ENCODE data around the gene FAM163A.

The FAM163A gene

DNA sequence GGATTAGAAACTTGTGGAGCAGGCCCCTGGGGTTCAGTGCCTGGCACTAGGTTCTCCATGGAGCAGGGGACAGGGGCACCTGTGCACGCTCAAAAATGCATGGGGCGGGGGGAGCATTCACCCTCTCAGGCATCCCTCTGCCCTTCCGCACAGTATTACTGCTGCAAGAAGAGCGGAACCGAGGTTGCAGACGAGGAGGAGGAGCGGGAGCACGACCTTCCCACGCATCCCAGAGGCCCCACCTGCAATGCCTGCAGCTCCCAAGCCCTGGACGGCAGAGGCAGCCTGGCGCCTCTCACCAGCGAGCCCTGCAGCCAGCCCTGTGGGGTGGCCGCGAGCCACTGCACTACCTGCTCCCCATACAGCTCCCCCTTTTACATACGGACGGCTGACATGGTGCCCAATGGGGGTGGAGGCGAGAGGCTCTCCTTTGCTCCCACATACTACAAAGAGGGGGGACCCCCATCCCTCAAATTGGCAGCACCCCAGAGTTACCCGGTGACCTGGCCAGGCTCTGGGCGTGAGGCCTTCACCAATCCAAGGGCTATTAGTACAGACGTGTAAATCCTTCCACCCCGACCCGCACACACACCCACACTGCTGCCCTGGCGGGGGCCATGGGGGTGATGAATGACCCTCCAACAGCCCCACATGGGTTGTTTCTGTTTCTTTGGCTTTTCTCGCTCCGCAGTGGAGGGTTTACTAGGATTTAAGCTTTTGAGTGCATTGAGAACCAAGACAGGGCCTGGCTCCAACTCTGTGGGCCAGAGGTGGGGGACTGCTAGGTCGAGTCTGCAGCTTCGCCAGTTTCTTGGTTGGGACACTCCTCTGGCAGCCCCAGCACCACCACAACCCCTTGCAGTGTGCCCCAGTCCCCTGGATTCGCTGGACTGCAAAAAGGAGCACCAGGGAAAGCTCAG is 70.8 kb downstream of the FAM163A start:
- no peak overlapping the region for H3K9ac ChIP-seq (ENCODE audit: low read length)
- peak overlapping the region; percentile 56 for H3K4me3 ChIP-seq (ENCODE audit: low read length)
- no peaks in the 10 kb centered on the region for H3K4me1 ChIP-seq (ENCODE audit: control insufficient read depth, insufficient read depth, low read length)
- H3K36me3 ChIP-seq (ENCODE audit: control insufficient read depth, insufficient read depth, low read length) = no peaks in the 10 kb centered on the region
- H3K27ac ChIP-seq (ENCODE audit: low read depth, low read length) = no peak overlapping the region
- H3K27me3 ChIP-seq (ENCODE audit: control insufficient read depth, insufficient read depth, low read length) = no peaks in the 10 kb centered on the region

DNA sequence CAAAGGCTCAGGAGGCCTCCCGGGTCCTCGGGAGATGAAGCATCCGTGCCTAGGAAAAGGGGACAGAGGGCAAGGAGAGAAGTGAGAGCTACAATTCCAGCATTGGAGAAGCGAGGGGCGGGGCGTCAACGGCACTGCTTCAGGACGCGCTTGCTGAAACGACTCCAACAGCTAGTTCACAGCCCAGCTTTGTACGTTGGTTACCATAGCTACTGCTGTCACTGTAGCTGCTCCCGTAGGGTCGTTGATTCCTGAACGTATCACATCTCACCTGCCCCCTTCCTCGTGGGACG is 71.4 kb downstream of the FAM163A start:
- Histone ChIP-seq H3K27me3 (ENCODE audit: control insufficient read depth, insufficient read depth, low read length) (no peaks in the 10 kb centered on the region), H3K27ac (ENCODE audit: low read depth, low read length) (no peak overlapping the region), H3K4me1 (ENCODE audit: control insufficient read depth, insufficient read depth, low read length) (no peaks in the 10 kb centered on the region)

DNA sequence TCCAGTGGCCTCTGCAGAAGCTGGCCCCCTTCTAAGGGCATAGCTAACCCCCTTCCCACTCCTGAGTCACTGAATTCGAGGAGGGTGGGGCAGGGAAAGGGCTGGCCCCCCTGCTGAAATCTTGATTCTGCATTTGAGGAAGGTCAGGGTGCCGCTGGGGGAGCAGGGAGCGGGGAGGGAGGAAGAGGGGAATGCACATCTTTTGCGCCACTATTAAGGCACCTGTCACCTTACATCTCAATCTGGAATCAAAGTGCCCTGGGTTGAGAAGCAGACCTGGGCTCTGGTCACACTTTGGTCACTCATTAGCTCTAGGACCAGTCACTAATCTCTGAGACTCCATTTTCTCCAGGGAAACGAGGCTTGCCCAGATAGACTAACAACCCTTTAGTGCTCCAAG is 72.5 kb downstream of the FAM163A start:
- no peaks in the 10 kb centered on the region for H3K27me3 ChIP-seq (ENCODE audit: control insufficient read depth, insufficient read depth, low read length)
- H3K36me3 ChIP-seq (ENCODE audit: control insufficient read depth, insufficient read depth, low read length) = no peaks in the 10 kb centered on the region
- H3K9ac ChIP-seq (ENCODE audit: low read length) = no peak overlapping the region
- no peak overlapping the region for H3K27ac ChIP-seq (ENCODE audit: low read depth, low read length)
- H3K4me3 ChIP-seq (ENCODE audit: low read length) = peak overlapping the region; percentile 56
- no peaks in the 10 kb centered on the region for H3K4me1 ChIP-seq (ENCODE audit: control insufficient read depth, insufficient read depth, low read length)

More for the DNA sequence above, 71.4 kb downstream of the FAM163A start:
- peak overlapping the region; percentile 56 for H3K4me3 ChIP-seq (ENCODE audit: low read length)
- no peak overlapping the region for H3K9ac ChIP-seq (ENCODE audit: low read length)
- no peaks in the 10 kb centered on the region for H3K36me3 ChIP-seq (ENCODE audit: control insufficient read depth, insufficient read depth, low read length)

DNA sequence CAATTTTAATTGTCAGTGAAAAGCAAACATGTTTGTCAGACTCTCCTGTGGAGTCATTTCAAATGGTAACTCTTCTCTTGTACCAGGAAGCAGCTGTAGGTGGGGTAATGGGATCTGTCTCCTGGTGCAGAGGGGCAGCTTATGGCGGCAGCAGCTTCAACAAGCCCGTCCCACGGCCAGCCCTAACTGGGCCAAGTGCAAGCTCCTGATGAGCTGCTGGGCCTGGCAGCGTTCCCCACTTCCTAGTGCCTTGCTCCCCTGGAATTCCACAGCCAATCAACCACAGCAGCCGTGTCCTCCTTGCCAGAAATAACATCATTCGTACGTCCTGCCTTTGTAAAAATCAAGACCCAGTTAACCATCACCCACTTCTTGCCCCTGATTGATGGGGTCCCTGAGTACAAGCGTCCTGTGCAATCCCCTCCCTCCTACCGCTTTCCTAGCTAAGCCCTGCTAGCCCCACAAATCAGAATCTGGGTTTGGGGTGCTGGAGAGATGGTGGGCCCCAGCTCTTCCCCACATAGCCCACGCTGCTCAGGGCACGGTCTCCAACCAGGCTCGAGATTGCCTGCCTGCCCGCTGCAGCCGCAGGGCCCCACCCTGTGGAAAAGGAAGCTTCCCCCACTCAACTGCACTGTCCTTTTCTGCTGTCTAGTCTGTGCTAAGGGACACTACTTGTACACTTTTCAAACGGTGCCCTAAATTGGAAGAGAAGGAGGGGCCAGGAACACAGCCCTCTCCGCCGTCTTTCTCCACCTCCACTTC is 73.3 kb downstream of the FAM163A start:
- H3K27ac ChIP-seq (ENCODE audit: low read depth, low read length) = no peak overlapping the region
- no peak overlapping the region for H3K4me3 ChIP-seq (ENCODE audit: low read length)
- H3K9ac ChIP-seq (ENCODE audit: low read length) = no peak overlapping the region
- H3K4me1 ChIP-seq (ENCODE audit: control insufficient read depth, insufficient read depth, low read length) = no peaks in the 10 kb centered on the region
- no peaks in the 10 kb centered on the region for H3K36me3 ChIP-seq (ENCODE audit: control insufficient read depth, insufficient read depth, low read length)
- no peaks in the 10 kb centered on the region for H3K27me3 ChIP-seq (ENCODE audit: control insufficient read depth, insufficient read depth, low read length)

DNA sequence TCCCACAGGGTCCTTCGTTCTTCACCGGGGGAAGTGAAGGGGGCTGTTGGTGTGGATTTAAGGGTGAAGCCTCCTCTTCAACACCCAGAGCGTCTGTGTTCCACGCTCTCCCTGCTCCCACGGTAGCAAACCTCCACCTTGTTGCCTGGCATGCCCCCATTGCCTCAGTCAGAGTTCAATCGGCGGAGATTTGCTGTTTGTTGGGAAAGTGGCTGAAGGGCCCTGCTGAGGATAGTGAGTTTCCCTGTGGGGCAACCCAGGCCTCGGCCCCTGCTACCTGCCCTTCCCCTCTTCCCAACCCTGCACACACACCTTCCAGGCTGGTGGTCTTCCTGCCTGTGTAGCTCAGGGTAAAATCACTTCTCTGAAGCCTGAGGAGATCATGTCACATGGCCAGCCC is 74.0 kb downstream of the FAM163A start:
- H3K4me3 ChIP-seq (ENCODE audit: low read length) = no peak overlapping the region
- H3K27ac ChIP-seq (ENCODE audit: low read depth, low read length) = no peak overlapping the region
- no peaks in the 10 kb centered on the region for H3K4me1 ChIP-seq (ENCODE audit: control insufficient read depth, insufficient read depth, low read length)

DNA sequence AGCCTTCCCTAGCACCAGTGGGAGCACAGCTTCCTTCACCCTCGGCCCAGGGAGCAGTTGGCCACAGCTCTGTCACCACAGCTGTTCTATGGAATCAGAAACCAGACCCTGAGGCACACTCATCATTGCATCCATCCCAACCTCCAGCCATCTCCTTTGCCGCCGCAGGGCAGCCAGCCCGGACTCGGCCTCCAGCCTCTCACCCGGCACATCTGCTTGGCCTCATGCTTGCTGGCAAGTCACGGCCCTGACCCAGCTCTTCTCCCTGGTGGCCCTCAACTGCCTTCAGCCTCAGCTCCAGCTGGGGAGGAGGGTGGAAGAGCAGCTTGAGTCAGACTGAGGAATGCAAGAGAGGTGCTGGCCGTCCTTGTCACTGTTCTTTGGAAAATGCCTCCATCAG is 74.7 kb downstream of the FAM163A start:
- Histone ChIP-seq H3K27ac (ENCODE audit: low read depth, low read length) (no peak overlapping the region), H3K4me1 (ENCODE audit: control insufficient read depth, insufficient read depth, low read length) (no peaks in the 10 kb centered on the region), H3K27me3 (ENCODE audit: control insufficient read depth, insufficient read depth, low read length) (no peaks in the 10 kb centered on the region), H3K9ac (ENCODE audit: low read length) (no peak overlapping the region), H3K36me3 (ENCODE audit: control insufficient read depth, insufficient read depth, low read length) (no peaks in the 10 kb centered on the region), H3K4me3 (ENCODE audit: low read length) (no peak overlapping the region)

More for the DNA sequence above, 74.0 kb downstream of the FAM163A start:
- no peaks in the 10 kb centered on the region for H3K36me3 ChIP-seq (ENCODE audit: control insufficient read depth, insufficient read depth, low read length)
- H3K9ac ChIP-seq (ENCODE audit: low read length) = no peak overlapping the region
- H3K27me3 ChIP-seq (ENCODE audit: control insufficient read depth, insufficient read depth, low read length) = no peaks in the 10 kb centered on the region

DNA sequence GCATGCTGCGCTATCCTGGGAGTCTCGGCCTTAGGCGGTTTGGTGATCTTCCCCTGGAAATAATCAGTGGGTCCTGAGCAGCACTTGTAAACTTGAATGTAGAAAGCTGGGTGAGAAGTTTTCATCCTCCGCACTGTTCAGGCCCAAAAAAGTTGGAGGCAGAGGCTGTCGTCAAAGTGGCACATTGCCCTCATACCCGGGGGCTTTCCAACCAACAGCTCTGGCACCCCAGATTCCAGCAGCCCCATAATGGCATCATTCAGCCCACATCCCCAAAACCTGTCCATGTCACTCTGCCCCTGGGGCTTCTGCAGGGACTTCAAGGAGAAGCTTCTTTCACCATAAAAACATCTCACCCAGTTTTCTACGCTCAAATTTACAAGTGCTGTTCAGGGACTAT is 75.2 kb downstream of the FAM163A start:
- Histone ChIP-seq H3K4me3 (ENCODE audit: low read length) (no peak overlapping the region), H3K27me3 (ENCODE audit: control insufficient read depth, insufficient read depth, low read length) (no peaks in the 10 kb centered on the region), H3K4me1 (ENCODE audit: control insufficient read depth, insufficient read depth, low read length) (no peaks in the 10 kb centered on the region), H3K36me3 (ENCODE audit: control insufficient read depth, insufficient read depth, low read length) (no peaks in the 10 kb centered on the region), H3K9ac (ENCODE audit: low read length) (no peak overlapping the region), H3K27ac (ENCODE audit: low read depth, low read length) (no peak overlapping the region)

DNA sequence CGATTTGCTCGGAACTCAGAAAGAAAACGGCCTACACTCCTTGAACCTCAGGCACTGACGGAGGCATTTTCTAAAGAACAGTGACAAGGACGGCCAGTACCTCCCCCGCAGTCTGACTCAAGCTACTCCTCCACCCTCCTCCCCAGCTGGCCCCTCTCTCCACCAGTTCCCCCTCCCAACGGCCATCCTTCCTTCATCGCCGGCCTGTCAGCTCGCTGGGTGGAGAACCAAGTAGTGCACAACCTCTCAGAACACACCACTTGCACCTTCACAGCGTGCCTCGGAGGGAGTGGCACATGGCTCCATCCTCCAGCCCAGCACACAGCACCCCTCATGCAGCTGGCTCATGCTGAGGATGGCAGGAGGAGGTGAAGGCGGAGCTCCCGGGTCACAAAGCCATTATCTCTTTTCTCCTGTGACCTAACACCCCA is 75.7 kb downstream of the FAM163A start:
- Histone ChIP-seq H3K36me3 (ENCODE audit: control insufficient read depth, insufficient read depth, low read length) (no peaks in the 10 kb centered on the region), H3K4me3 (ENCODE audit: low read length) (no peak overlapping the region), H3K27ac (ENCODE audit: low read depth, low read length) (no peak overlapping the region), H3K27me3 (ENCODE audit: control insufficient read depth, insufficient read depth, low read length) (no peaks in the 10 kb centered on the region), H3K4me1 (ENCODE audit: control insufficient read depth, insufficient read depth, low read length) (no peaks in the 10 kb centered on the region), H3K9ac (ENCODE audit: low read length) (no peak overlapping the region)

DNA sequence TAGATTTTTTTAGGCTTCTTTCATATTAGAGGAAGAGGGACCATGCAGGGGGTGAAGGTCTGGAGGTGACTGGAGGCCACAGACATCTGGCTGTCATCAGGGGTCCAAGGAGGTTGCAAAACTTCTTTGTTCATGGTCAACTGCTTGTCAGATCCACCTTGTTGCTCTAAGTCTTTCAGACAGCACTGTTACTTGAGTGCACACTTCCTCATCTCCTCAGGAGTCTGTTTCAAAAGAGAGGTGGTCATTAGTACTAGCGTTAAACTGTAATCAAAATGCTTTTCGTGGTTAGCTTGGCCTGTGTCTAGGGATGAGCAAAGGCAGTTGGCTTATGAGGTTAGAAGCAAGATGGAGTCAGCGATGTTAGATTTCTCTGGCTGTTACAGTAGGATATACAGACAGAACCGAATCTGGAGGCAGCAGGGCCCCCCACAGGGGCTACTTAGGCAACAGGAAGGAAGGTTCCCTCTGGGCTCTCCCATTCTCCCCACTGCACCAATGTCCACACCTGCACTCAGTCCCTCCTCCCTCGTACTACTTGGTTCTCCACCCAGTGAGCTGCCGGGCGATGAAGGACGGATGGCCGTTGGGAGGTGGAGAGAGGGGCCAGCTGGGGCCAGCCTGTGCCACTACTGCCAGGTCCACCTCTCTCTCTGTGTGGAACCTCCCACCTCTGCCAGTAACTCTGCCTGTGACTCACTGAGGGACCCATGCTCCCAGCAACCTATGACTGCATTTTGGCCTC is 77.3 kb downstream of the FAM163A start:
- Histone ChIP-seq H3K9ac (ENCODE audit: low read length) (no peak overlapping the region), H3K4me1 (ENCODE audit: control insufficient read depth, insufficient read depth, low read length) (no peaks in the 10 kb centered on the region), H3K27ac (ENCODE audit: low read depth, low read length) (no peak overlapping the region), H3K4me3 (ENCODE audit: low read length) (no peak overlapping the region), H3K36me3 (ENCODE audit: control insufficient read depth, insufficient read depth, low read length) (no peaks in the 10 kb centered on the region), H3K27me3 (ENCODE audit: control insufficient read depth, insufficient read depth, low read length) (no peaks in the 10 kb centered on the region)

DNA sequence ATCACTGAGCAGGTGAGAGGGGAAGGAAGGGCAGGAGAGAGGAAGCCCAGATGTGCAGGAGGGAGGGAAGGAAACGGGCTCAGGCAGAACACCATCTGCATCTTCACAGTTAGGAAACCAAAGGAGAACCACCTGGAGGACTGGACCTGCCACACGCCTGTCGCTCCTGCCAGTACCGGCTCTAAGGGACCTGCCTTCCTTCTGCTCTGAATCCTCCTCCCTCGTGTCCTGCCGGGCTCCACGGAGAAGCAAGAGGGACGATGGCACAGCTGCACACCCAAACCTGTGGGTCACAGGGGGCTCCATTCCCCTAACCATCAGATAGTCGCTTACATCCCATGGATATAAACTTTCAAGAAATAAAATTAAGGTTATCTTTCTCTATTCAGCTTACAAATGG is 78.4 kb downstream of the FAM163A start:
- Histone ChIP-seq H3K27me3 (ENCODE audit: control insufficient read depth, insufficient read depth, low read length) (no peaks in the 10 kb centered on the region), H3K4me3 (ENCODE audit: low read length) (no peak overlapping the region), H3K27ac (ENCODE audit: low read depth, low read length) (no peak overlapping the region), H3K36me3 (ENCODE audit: control insufficient read depth, insufficient read depth, low read length) (no peaks in the 10 kb centered on the region), H3K4me1 (ENCODE audit: control insufficient read depth, insufficient read depth, low read length) (no peaks in the 10 kb centered on the region), H3K9ac (ENCODE audit: low read length) (no peak overlapping the region)

DNA sequence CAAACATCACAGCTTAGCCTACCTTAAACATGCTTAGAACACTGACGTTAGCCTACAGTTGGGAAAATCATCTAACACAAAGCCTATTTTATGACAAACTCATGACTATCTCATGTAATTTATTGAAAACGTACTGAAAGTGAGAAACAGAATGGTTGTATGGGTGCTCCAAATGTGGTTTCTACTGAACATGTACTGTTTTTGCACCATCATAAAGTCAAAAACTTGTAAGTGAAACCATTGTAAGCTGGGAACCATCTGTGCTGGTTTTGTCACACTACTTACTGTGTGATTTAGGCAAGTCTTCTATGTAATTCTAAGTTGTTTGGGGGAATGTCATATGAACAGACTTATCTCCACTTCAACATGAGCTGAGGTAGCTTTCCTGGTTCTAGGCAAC is 79.0 kb downstream of the FAM163A start:
- H3K27ac ChIP-seq (ENCODE audit: low read depth, low read length) = no peak overlapping the region
- no peak overlapping the region for H3K9ac ChIP-seq (ENCODE audit: low read length)
- no peak overlapping the region for H3K4me3 ChIP-seq (ENCODE audit: low read length)
- no peaks in the 10 kb centered on the region for H3K27me3 ChIP-seq (ENCODE audit: control insufficient read depth, insufficient read depth, low read length)
- H3K36me3 ChIP-seq (ENCODE audit: control insufficient read depth, insufficient read depth, low read length) = no peaks in the 10 kb centered on the region
- no peaks in the 10 kb centered on the region for H3K4me1 ChIP-seq (ENCODE audit: control insufficient read depth, insufficient read depth, low read length)

DNA sequence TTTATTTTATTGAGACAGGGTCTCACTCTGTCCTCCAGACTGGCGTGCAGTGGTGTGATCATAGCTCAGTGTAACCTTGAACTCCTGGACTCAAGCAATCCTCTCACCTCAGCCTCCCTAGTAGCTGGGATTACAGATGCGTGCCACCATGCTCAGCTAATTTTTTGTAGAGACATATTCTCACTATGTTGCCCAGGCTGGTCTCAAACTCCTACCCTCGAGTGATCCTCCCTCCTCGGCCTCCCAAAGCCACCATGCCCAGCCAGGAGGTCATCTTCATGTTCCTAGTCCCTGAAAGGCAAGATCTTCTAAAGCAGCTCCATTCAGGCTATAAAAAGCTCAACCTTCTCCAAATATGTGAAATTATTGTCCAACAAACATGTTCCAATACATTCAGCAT is 80.6 kb downstream of the FAM163A start:
- H3K27me3 ChIP-seq (ENCODE audit: control insufficient read depth, insufficient read depth, low read length) = no peaks in the 10 kb centered on the region
- no peaks in the 10 kb centered on the region for H3K4me1 ChIP-seq (ENCODE audit: control insufficient read depth, insufficient read depth, low read length)
- no peak overlapping the region for H3K27ac ChIP-seq (ENCODE audit: low read depth, low read length)
- no peak overlapping the region for H3K4me3 ChIP-seq (ENCODE audit: low read length)
- no peaks in the 10 kb centered on the region for H3K36me3 ChIP-seq (ENCODE audit: control insufficient read depth, insufficient read depth, low read length)
- no peak overlapping the region for H3K9ac ChIP-seq (ENCODE audit: low read length)
